Measurements from ENCODE around the gene DAB2IP. TPM values are rescaled to one million over a fixed set of nuclear protein-coding genes. Genes with fewer than 3 reads are reported as not detected.

DAB2IP gene
- total RNA-seq, 1 experiment from 2014 or later, result 15.2 TPM

DNA sequence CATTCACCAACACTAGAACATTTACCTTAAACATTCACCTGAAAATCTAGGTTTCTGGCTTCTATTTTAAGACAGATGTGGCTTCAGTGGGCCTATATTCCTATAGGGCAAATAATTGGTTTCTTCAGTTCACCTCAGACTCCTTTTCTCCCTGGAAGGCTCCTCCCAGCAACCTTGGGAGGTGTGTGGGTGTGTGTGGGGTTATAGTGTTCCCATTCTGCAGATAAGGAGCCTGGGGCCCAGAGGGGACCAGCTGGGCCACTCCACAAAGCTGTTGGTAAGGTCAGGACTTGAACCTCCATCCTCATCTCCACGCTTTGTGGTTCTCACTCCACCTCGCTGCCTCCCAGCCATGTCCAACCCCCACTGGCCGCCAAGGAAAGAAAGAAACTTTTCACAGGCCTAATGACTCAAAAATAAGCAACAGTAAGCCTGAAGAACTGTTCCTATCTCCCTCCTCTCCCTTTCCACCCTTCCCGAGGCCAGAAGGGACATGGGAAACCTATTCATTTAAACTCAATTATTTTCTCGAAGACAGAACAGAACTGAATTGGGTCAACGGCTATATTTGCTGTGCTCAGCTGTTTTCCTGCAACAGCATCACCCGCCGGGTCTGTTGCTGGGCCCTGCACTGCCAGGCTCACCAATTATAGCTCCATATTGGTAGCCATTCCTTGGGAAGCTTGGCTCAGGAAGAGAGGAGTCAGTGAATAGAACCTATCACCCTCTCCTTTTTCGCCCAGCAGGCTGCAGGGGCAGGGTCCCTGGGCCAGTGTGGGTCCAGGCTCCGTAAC, 78.5 kb downstream of the DAB2IP start:
- H3F3A ChIP-seq (ENCODE audit: low read length, unreplicated experiment), result no peaks in the 10 kb centered on the region
- TF ChIP-seq EZH2phosphoT487 (IDR thresholded peaks at IDR 0.05; ENCODE audit: borderline replicate concordance, low read length) (no peak), EZH2 (IDR thresholded peaks at IDR 0.05; ENCODE audit: low read length, unreplicated experiment) (no peak)
- TF ChIP-seq, protein P1, sequence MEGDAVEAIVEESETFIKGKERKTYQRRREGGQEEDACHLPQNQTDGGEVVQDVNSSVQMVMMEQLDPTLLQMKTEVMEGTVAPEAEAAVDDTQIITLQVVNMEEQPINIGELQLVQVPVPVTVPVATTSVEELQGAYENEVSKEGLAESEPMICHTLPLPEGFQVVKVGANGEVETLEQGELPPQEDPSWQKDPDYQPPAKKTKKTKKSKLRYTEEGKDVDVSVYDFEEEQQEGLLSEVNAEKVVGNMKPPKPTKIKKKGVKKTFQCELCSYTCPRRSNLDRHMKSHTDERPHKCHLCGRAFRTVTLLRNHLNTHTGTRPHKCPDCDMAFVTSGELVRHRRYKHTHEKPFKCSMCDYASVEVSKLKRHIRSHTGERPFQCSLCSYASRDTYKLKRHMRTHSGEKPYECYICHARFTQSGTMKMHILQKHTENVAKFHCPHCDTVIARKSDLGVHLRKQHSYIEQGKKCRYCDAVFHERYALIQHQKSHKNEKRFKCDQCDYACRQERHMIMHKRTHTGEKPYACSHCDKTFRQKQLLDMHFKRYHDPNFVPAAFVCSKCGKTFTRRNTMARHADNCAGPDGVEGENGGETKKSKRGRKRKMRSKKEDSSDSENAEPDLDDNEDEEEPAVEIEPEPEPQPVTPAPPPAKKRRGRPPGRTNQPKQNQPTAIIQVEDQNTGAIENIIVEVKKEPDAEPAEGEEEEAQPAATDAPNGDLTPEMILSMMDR (conservative IDR thresholded peaks at IDR 0.05; ENCODE audit: low read depth, low read length), result no peak
- no TSS peak for BruUV-seq (replicated peaks)
- no peaks in the 10 kb centered on the region for H3K9me2 ChIP-seq (replicated peaks; ENCODE audit: low read length)
- H3K79me2 ChIP-seq (ENCODE audit: low read length), result 0 out of 2 replicates have a peak, but pooled peaks cover 4% of the 10 kb centered on the region
- ChIA-PET POLR2A (ENCODE audit: unreplicated experiment) (no interaction called here), CTCF (no interaction called here)
- no peaks in the 10 kb centered on the region for H3K9me3 ChIP-seq (ENCODE audit: low read length)
- H3K27ac ChIP-seq (ENCODE audit: low read length), result no peak overlapping the region
- H4K20me1 ChIP-seq (ENCODE audit: low read length), result no peaks in the 10 kb centered on the region
- H3K36me3 ChIP-seq (ENCODE audit: low read depth, low read length), result no peaks in the 10 kb centered on the region
- intact Hi-C loops (cut with micrococcal nuclease), result no loop called here
- H3K9ac ChIP-seq (ENCODE audit: low read length), result no peak overlapping the region
- DNase-seq (no peak), ATAC-seq (no peak)
- H3K4me1 ChIP-seq (ENCODE audit: insufficient read depth, low read length), result no peaks in the 10 kb centered on the region
- no peak overlapping the region for H3K4me3 ChIP-seq (ENCODE audit: low read length)
- no peak overlapping the region for H3K4me2 ChIP-seq (ENCODE audit: low read length)
- no peak overlapping the region for H2AFZ ChIP-seq (ENCODE audit: low read length)
- H3K27me3 ChIP-seq (ENCODE audit: low read length), result no peaks in the 10 kb centered on the region

DNA sequence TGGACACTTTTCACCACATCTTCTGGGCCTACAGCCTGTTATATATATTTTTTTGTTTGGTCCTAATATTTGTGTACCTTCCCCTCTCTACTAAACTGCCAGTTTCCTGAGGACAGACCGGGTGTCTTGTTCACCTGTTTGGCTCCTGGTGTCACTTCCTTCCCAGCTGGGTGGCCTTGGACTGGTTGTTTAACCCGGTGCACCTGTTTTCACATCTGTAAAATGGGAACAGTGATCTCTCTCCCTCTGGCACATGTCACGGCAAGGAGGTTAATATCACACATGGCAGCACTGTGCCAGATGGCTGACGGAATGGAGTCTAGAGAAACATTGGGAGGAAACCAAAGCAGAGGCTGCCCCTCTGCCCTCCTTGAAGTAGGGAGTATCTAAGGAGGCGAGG, 79.7 kb downstream of the DAB2IP start:
- no peak overlapping the region for H3K4me2 ChIP-seq (ENCODE audit: low read length)
- no peak overlapping the region for H3K4me3 ChIP-seq (ENCODE audit: low read length)
- intact Hi-C loops (cut with micrococcal nuclease), result no loop called here
- no peak overlapping the region for H3K27ac ChIP-seq (ENCODE audit: low read length)
- ATAC-seq, result no peak
- 0 out of 2 replicates have a peak, but pooled peaks cover 6% of the 10 kb centered on the region for H3K79me2 ChIP-seq (ENCODE audit: low read length)
- no peak overlapping the region for H2AFZ ChIP-seq (ENCODE audit: low read length)
- TF ChIP-seq, protein P1 (conservative IDR thresholded peaks at IDR 0.05; ENCODE audit: low read depth, low read length), result no peak
- TF ChIP-seq EZH2 (IDR thresholded peaks at IDR 0.05; ENCODE audit: low read length, unreplicated experiment) (no peak), EZH2phosphoT487 (IDR thresholded peaks at IDR 0.05; ENCODE audit: borderline replicate concordance, low read length) (no peak)
- no peaks in the 10 kb centered on the region for H3K4me1 ChIP-seq (ENCODE audit: insufficient read depth, low read length)
- H3K9me3 ChIP-seq (ENCODE audit: low read length), result no peaks in the 10 kb centered on the region
- no peaks in the 10 kb centered on the region for H3F3A ChIP-seq (ENCODE audit: low read length, unreplicated experiment)
- H4K20me1 ChIP-seq (ENCODE audit: low read length), result no peaks in the 10 kb centered on the region
- ChIA-PET CTCF (no interaction called here), POLR2A (ENCODE audit: unreplicated experiment) (no interaction called here)
- no peak overlapping the region for H3K9ac ChIP-seq (ENCODE audit: low read length)
- BruUV-seq (replicated peaks), result no TSS peak
- H3K27me3 ChIP-seq (ENCODE audit: low read length), result no peaks in the 10 kb centered on the region
- DNase-seq, result no peak
- H3K36me3 ChIP-seq (ENCODE audit: low read depth, low read length), result no peaks in the 10 kb centered on the region
- H3K9me2 ChIP-seq (replicated peaks; ENCODE audit: low read length), result no peaks in the 10 kb centered on the region

DNA sequence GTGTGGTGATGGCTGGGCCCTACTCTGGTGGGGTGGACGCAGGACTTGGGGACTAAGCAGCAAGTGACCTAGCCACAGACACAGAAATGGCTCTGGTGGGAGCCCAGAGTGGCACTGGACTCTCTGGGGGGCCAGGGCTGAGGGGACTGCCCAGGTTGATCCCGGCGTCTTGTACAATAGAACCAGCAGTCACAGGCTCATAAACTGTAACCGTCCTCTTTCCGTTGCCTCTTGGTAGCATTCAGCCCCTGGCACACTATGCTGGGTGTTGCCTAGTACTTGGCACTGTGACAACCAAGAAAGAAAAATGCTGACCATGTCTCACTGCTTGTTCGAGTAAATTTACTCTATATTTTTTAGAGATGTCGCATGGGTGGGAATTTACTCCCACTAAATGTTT, 80.5 kb downstream of the DAB2IP start:
- Histone ChIP-seq H3K9ac (ENCODE audit: low read length) (no peak overlapping the region), H3K27me3 (ENCODE audit: low read length) (no peaks in the 10 kb centered on the region), H3K4me1 (ENCODE audit: insufficient read depth, low read length) (no peaks in the 10 kb centered on the region), H3K27ac (ENCODE audit: low read length) (no peak overlapping the region), H3K4me3 (ENCODE audit: low read length) (no peak overlapping the region), H3K4me2 (ENCODE audit: low read length) (no peak overlapping the region), H3K79me2 (ENCODE audit: low read length) (0 out of 2 replicates have a peak, but pooled peaks cover 6% of the 10 kb centered on the region), H2AFZ (ENCODE audit: low read length) (no peak overlapping the region), H3K9me2 (replicated peaks; ENCODE audit: low read length) (no peaks in the 10 kb centered on the region), H3K9me3 (ENCODE audit: low read length) (no peaks in the 10 kb centered on the region), H4K20me1 (ENCODE audit: low read length) (no peaks in the 10 kb centered on the region), H3F3A (ENCODE audit: low read length, unreplicated experiment) (no peaks in the 10 kb centered on the region), H3K36me3 (ENCODE audit: low read depth, low read length) (no peaks in the 10 kb centered on the region)
- DNase-seq, result no peak
- intact Hi-C loops (cut with micrococcal nuclease), result no loop called here
- TF ChIP-seq, protein P1 (conservative IDR thresholded peaks at IDR 0.05; ENCODE audit: low read depth, low read length), result no peak
- TF ChIP-seq EZH2 (IDR thresholded peaks at IDR 0.05; ENCODE audit: low read length, unreplicated experiment) (no peak), EZH2phosphoT487 (IDR thresholded peaks at IDR 0.05; ENCODE audit: borderline replicate concordance, low read length) (no peak)
- ChIA-PET CTCF (no interaction called here), POLR2A (ENCODE audit: unreplicated experiment) (no interaction called here)
- ATAC-seq, result no peak
- BruUV-seq (replicated peaks), result no TSS peak

All from PC-3 (cell line).